Colon (tissue), 2 donors: ENCODE data around the gene DEFB131B.
"Not testable (repeated sequence)": the region's sequence is repeated elsewhere in the genome, so short reads cannot be mapped to it uniquely, and the experiment has no call there.

Experiments used
- FAIRE-seq: peaks from 2 replicates; lab custom pipeline; 2012; peaks lifted over from hg19 to GRCh38; lab: Jason Lieb, UNC
- donor health status: control.
- donor health status: control.

The DEFB131B gene

GRCh38 chr11:71911321-71911985 is 33.2 kb downstream of the DEFB131B start:
- not testable (repeated sequence) for FAIRE-seq

- FAIRE-seq = not testable (repeated sequence)
These were observed 33.7 kb downstream of the DEFB131B start for GRCh38 chr11:71911986-71912340.

GRCh38 chr11:71913756-71914526 is 35.7 kb downstream of the DEFB131B start:
- FAIRE-seq = no peak

- no peak for FAIRE-seq
These were observed 36.5 kb downstream of the DEFB131B start for GRCh38 chr11:71914617-71915189.

GRCh38 chr11:71917646-71918140 is 39.4 kb downstream of the DEFB131B start:
- FAIRE-seq = no peak

GRCh38 chr11:71927820-71928736 is 49.8 kb downstream of the DEFB131B start, which contains the start of gene XNDC1N:
XNDC1N (minus strand) TSS chr11:71928594; CDS start chr11:71923353, 5,241 bp downstream.
- FAIRE-seq = no peak

- FAIRE-seq = no peak
These were observed 50.6 kb downstream of the DEFB131B start, which contains the start of gene RNF121 for GRCh38 chr11:71928737-71929443. RNF121 (plus strand) TSS chr11:71929046; CDS start chr11:71929062, 16 bp downstream.

GRCh38 chr11:71929491-71929890 is 51.2 kb downstream of the DEFB131B start:
- no peak for FAIRE-seq

- FAIRE-seq = no peak
These were observed 52.4 kb downstream of the DEFB131B start for GRCh38 chr11:71930556-71931244.

- no peak for FAIRE-seq
These were observed 53.0 kb downstream of the DEFB131B start for GRCh38 chr11:71931245-71931602.

GRCh38 chr11:71933141-71933933 is 55.1 kb downstream of the DEFB131B start:
- no peak for FAIRE-seq
